Measurements from ENCODE around the gene CFTR.

CFTR gene

DNA sequence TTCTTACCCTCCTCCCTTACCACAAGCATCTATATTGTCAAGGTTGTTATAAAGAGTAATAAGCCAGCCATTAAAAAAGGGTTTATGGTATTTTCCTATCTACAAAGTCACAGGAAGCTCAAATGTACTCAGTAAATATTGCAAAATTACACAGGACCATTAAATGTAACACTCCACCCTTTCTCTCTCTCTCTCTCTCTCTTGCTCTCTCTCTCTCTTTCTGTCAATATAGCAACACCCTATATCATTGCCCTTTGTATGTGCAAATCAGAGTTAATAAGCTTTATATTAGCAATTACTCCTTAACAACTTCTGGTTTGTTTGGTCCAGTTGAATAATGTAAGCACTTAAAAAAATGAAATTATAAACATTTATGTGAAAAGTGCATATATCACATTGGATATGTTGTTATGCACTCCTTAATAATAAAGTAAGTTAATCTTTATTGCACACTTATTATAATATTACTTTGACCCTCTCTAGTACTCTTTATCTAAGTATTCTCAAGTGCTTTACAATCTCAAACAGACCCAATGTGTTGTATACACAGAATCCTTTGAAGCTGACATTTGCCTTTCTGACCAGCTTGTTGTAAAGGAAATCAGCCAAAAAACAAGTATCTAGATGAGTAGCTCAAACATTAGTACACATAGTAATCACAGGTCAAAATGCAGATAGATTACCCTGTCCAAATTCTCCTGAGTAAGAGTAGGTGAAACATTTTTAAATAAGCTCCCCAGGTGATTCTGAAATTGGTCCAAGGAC is 93.2 kb downstream of the CFTR start:
- no peak for DNase-seq (ENCODE audit: low read depth)
- no peak overlapping the region for H3K4me3 ChIP-seq (ENCODE audit: low read depth, low read length)

DNA sequence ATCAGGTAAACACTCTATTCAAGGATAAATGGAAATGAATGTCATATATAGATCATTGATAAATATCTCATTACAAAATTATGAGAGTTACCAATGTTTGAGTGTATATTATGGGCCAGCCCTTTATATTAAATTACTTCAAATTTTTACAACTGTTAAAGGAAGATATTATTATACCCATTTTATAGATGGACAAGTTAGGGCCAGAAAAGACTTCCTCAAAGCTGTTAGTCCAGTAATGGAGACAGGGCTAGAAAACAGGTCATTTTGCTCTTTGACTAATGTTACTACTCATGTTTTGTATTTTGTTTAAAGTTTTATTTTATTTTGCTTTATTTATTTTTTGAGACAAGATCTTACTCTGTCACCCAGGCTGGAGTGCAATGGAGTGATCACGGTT is 101.6 kb downstream of the CFTR start:
- DNase-seq (ENCODE audit: low read depth), result no peak
- no peak overlapping the region for H3K4me3 ChIP-seq (ENCODE audit: low read depth, low read length)

DNA sequence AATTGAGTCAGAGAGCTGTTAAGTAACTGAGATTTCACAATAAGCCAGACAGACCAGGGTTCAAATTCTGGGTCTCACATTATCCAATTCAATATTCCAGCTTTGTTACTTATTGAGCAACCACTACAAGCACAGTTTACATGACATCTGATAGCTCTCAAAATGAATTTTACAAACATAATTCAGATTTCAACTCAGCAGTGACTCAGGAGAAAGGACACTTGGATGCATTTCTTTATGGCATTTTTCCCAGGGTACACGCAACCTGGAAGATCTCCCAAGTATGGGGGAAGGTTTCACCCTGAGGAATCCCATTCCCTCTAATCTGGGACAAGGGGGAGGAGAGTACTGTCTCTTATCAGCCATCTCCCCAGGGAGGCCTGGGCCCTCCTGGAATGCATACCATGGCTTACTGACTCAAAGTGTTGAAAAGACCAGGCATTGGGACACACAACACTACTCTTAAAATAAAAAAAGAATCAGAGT is 102.4 kb downstream of the CFTR start:
- peak; percentile 73 for DNase-seq (ENCODE audit: low read depth)
- no peak overlapping the region for H3K4me3 ChIP-seq (ENCODE audit: low read depth, low read length)

DNA sequence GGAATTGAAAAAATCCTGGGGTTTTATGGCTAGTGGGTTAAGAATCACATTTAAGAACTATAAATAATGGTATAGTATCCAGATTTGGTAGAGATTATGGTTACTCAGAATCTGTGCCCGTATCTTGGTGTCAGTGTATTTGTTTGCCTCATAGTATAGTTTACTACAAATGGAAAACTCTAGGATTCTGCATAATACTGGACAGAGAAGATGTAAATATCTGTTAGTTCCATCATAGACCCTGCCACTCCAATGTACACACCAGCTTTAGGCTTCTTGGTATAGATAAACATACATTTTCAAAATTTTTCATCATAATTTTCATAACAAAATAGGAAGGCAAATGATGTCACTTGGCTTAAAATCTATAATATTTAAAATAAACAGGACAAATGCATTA is 108.1 kb downstream of the CFTR start:
- no peak for DNase-seq (ENCODE audit: low read depth)
- H3K4me3 ChIP-seq (ENCODE audit: low read depth, low read length), result no peak overlapping the region

DNA sequence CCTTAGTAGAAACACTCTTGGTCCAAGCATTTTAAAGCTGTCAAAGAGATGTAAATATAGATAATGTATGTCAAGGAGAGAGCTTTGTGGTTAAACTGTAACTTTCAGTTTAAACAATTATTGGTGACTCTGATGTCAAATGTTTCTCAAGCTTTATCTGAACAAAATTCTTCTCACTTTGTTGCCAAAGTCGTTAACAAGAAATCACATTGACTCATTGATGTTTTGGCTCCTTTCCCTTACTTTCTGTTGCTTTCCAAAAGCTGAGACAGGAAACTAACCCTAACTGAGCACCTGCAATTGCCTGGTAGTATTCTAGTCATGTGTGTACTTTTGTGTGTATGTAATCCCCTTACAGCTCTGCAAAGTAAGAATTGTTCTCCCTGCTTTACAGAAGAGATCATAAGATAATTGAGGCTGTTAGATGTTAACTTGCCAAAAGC is 108.5 kb downstream of the CFTR start:
- DNase-seq (ENCODE audit: low read depth), result no peak
- no peak overlapping the region for H3K4me3 ChIP-seq (ENCODE audit: low read depth, low read length)

DNA sequence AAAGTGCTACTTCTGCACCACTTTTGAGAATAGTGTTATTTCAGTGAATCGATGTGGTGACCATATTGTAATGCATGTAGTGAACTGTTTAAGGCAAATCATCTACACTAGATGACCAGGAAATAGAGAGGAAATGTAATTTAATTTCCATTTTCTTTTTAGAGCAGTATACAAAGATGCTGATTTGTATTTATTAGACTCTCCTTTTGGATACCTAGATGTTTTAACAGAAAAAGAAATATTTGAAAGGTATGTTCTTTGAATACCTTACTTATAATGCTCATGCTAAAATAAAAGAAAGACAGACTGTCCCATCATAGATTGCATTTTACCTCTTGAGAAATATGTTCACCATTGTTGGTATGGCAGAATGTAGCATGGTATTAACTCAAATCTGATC is 110.4 kb downstream of the CFTR start:
- no peak for DNase-seq (ENCODE audit: low read depth)
- H3K4me3 ChIP-seq (ENCODE audit: low read depth, low read length), result no peak overlapping the region

DNA sequence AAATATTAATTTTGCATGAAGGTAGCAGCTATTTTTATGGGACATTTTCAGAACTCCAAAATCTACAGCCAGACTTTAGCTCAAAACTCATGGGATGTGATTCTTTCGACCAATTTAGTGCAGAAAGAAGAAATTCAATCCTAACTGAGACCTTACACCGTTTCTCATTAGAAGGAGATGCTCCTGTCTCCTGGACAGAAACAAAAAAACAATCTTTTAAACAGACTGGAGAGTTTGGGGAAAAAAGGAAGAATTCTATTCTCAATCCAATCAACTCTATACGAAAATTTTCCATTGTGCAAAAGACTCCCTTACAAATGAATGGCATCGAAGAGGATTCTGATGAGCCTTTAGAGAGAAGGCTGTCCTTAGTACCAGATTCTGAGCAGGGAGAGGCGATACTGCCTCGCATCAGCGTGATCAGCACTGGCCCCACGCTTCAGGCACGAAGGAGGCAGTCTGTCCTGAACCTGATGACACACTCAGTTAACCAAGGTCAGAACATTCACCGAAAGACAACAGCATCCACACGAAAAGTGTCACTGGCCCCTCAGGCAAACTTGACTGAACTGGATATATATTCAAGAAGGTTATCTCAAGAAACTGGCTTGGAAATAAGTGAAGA is 112.3 kb downstream of the CFTR start:
- no peak for DNase-seq (ENCODE audit: low read depth)
- H3K4me3 ChIP-seq (ENCODE audit: low read depth, low read length), result no peak overlapping the region

DNA sequence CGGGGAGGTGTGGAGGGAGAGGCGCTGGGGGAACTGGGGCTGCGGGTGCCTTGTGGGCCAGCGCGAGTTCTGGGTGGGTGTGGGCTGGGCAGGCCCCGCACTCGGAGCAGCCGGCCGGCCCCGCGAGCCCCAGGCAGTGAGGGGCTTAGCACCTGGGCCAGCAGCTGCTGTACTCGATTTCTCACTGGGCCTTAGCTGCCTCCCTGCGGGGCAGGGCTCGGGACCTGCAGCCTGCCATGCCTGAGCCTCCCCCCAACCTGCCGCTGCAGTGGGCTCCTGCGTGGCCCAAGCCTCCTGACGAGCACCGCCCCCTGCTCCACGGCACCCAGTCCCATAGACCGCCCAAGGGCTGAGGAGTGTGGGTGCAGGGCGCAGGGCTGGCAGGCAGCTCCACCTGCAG is 116.3 kb downstream of the CFTR start:
- no peak for DNase-seq (ENCODE audit: low read depth)
- H3K4me3 ChIP-seq (ENCODE audit: low read depth, low read length), result no peak overlapping the region

DNA sequence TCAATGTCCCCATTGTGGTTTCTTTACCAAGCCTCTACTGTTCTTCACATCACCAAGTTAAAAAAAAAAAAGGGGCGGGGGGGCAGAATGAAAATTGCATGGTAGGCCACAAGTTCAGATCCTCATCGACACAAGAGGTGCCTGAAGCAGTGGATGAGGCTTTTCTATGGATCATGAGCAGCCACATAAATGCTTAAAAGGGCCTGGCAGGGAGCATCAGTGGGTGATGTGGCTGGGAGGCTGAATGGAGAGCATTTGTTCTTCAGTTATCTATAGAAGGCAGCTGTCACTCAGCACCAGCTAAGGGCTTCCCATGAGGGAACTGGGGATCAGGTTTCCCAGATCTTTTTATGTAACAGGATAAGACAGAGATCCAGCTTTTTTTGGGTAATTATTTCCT is 117.9 kb downstream of the CFTR start:
- no peak overlapping the region for H3K4me3 ChIP-seq (ENCODE audit: low read depth, low read length)
- no peak for DNase-seq (ENCODE audit: low read depth)

DNA sequence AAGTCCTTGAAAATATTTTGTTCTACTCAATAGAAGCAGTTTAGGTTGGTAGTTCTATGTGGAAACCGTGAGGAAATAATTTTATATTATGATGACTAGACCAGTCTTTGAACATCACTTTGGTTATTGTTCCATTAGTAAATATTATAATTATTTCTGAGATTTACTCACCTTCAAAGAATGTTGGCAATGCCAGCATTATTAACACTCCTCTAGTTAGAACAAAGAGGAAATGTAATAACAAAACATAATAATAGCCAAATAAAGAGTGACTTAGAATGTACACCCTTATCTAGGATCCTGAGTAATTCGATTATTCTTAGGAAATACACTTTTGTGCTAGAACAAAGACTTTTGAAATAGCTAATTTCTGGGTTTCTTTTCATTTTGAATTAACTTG is 121.1 kb downstream of the CFTR start:
- DNase-seq (ENCODE audit: low read depth), result no peak

DNA sequence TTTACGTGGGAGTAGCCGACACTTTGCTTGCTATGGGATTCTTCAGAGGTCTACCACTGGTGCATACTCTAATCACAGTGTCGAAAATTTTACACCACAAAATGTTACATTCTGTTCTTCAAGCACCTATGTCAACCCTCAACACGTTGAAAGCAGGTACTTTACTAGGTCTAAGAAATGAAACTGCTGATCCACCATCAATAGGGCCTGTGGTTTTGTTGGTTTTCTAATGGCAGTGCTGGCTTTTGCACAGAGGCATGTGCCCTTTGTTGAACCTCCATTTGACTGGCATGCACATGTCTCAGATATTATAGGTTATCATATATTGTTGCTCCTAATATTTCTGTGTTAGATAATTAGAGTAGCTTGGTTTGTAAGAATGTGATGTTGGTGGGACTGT is 123.8 kb downstream of the CFTR start:
- H3K4me3 ChIP-seq (ENCODE audit: low read depth, low read length), result no peak overlapping the region
- no peak for DNase-seq (ENCODE audit: low read depth)

More for the DNA sequence above, 121.1 kb downstream of the CFTR start:
- H3K4me3 ChIP-seq (ENCODE audit: low read depth, low read length), result no peak overlapping the region

DNA sequence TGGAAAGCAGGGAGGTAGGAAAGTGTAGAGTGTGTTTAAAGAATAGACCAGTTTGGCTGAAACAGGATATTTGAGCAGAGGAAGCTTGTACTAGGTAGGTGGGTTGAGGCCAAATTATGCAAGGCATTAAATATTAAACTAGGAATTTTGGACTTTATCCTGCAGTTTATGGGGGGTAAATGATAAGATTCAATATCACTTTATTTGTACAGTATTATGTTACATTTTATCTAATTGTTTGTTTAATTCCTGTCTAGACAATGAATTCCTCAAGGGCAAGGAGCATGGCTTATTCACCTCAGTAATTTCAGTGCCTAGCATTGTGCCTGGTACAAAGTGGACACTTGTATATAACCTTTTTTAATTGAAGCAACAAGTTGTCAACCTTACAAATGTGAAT is 125.9 kb downstream of the CFTR start:
- DNase-seq (ENCODE audit: low read depth), result no peak
- H3K4me3 ChIP-seq (ENCODE audit: low read depth, low read length), result no peak overlapping the region

DNA sequence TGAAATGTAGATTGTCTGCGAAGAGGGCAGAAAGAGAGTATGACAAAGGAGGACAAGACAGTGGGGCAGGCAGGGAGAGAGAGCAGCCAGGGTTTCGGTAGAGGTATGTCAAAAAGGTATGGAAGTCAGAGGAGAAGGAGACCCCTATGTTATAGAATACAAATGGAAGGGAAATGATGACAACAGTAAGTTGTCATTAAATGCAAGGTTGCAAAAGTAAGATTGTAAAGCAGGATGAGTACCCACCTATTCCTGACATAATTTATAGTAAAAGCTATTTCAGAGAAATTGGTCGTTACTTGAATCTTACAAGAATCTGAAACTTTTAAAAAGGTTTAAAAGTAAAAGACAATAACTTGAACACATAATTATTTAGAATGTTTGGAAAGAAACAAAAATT is 126.3 kb downstream of the CFTR start:
- no peak overlapping the region for H3K4me3 ChIP-seq (ENCODE audit: low read depth, low read length)
- no peak for DNase-seq (ENCODE audit: low read depth)

DNA sequence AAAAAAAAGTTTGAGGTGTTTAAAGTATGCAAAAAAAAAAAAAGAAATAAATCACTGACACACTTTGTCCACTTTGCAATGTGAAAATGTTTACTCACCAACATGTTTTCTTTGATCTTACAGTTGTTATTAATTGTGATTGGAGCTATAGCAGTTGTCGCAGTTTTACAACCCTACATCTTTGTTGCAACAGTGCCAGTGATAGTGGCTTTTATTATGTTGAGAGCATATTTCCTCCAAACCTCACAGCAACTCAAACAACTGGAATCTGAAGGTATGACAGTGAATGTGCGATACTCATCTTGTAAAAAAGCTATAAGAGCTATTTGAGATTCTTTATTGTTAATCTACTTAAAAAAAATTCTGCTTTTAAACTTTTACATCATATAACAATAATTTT is 130.6 kb downstream of the CFTR start:
- H3K4me3 ChIP-seq (ENCODE audit: low read depth, low read length), result no peak overlapping the region
- no peak for DNase-seq (ENCODE audit: low read depth)

DNA sequence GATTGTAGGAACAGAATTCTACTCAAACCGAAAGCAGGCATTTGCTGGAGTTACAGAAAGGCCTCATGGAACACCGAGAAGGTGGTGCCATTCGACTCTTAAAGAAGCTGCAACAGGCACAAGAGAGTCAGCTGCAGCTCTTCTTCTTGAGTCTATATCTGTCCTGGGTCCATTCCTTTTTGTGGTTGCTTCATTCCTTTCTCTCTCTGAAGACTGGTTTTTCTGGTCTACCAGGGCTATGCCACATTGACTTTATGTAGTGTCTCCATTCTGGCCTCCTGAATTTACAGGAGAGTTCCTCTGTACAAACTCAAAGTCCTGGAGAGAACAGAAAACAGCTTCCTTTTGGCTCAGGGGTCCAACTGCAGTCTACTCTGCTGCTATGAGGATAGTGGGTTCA is 132.8 kb downstream of the CFTR start:
- DNase-seq (ENCODE audit: low read depth), result no peak
- no peak overlapping the region for H3K4me3 ChIP-seq (ENCODE audit: low read depth, low read length)

DNA sequence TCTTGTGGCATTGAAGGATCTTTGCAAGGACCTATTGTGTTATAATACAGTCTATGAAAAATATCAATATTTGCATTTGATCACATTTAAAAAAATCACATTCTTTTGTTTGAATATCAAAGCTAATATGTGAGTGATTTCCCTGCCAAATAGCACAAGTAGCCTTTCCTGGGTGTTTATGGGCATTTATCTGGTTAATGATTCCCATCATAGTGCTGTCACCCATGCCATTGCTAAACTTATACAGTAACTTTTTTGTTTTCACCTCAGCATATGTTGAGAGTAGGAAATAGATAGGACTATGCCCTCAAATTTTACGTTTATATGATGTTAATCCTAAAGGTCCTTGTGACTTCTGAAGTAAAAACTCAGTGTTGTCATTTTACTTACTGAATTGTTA is 136.9 kb downstream of the CFTR start:
- no peak for DNase-seq (ENCODE audit: low read depth)
- H3K4me3 ChIP-seq (ENCODE audit: low read depth, low read length), result no peak overlapping the region

DNA sequence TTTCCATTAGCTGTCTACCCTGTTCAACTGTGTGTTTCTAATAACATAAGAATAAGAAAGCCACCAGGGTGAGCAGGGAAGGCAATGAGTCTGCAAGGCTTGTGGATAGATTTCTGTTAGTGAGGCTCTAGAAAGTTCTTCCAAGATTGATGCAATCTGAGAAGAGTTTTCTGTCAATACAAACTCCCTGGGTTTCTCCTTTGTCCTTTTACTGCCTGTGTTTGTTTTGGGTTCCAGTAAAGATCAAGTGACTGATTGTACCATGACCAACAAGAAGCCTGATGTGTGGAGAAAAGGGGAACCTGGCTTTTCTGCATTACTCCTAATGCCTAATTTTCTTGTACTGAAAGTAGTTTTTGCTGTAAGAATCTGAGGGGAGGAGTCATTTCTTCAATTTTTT is 139.9 kb downstream of the CFTR start:
- no peak overlapping the region for H3K4me3 ChIP-seq (ENCODE audit: low read depth, low read length)

DNA sequence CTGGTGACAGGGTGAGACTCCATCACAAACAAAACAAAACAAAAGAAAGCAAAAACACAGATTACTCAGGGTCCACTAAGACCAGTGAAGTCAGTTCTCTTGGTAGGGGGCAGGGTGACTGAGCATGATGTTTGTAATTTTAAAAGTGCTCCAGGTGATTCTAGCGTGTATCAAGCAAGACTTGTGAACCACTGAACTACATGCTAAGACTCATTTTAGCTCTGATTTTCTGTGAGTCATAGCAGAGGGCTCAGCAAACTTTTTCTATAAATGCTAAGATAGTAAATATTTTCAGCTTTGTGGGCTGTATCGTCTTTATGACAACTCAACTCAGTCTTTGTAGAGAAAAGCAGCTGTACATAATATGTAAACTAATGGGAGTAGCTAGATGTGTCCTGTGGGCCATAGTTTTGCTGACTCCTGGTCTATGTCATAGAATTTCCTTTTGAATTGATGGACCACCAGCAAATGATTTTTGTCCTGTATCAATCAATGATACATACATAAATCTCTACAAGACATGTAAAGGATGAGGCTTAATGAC is 141.3 kb downstream of the CFTR start:
- no peak overlapping the region for H3K4me3 ChIP-seq (ENCODE audit: low read depth, low read length)

More for the DNA sequence above, 139.9 kb downstream of the CFTR start:
- no peak for DNase-seq (ENCODE audit: low read depth)

DNA sequence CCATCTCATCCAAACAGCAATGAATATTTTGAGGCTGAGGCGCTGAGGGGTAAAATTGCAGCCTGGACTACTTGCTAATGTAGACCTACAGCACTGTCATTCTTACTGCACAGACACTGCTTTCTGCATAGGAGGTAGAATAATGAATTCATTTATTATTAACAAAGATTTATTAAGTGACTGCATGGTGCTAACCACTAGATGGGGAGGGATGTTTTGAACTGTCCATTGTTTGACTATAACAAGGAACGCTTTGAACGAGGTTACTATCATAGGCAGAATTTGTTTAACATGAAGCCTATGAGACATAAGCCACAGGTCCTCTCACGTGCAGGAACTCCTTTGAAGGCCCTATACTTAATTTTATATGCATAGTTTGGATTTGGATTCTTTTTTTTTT is 143.8 kb downstream of the CFTR start:
- no peak for DNase-seq (ENCODE audit: low read depth)
- H3K4me3 ChIP-seq (ENCODE audit: low read depth, low read length), result no peak overlapping the region

More for the DNA sequence above, 141.3 kb downstream of the CFTR start:
- DNase-seq (ENCODE audit: low read depth), result no peak

DNA sequence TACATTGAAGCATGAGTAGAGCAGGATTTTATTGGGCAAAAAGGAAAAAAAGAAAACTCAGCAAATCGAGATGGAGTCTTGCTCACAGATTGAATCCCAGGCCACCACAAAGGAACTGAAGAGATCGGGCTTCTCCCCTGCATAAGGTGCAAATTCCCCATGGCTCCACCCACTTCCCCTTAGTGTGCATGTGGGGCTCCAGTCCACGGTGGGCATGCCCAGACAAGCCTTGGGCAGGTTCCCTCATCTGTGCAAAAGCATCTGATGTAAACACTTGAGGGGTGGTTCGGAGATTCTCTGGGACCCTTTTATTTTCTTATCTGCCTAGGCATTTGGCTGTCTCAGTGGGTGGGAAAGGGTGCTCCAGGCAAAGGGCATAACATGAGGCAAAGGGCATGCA is 150.7 kb downstream of the CFTR start:
- H3K4me3 ChIP-seq (ENCODE audit: low read depth, low read length), result no peak overlapping the region
- DNase-seq (ENCODE audit: low read depth), result no peak

All from skeletal muscle cell (primary cell).